Liver (tissue), 9 donors: ENCODE results near the gene MTARC2. TPM values are rescaled to one million over a fixed set of nuclear protein-coding genes. Genes with fewer than 3 reads are reported as not detected.

Experiments
- DNase-seq: peaks from one replicate; pipeline ENCODE4 v3.0.0-alpha.2; 2017; ENCODE audit warnings: low spot score
- H3K27ac ChIP-seq, 2 donors: one replicate each; pipeline ENCODE4 v1.7.0; 2013; ENCODE audit warnings: inconsistent platforms in 2 of 2, low read length in 2 of 2, control low read depth in 1 of 2, low read depth in 1 of 2, mild to moderate bottlenecking in 1 of 2
- H3K27me3 ChIP-seq, 4 donors: one replicate each; pipeline versions ENCODE4 v1.6.1 to v1.7.0; 2013; ENCODE audit warnings: low read length in 3 of 4, inconsistent platforms in 1 of 4, mild to moderate bottlenecking in 1 of 4, moderate library complexity in 1 of 4; ENCODE audit not compliant: control insufficient read depth in 4 of 4, insufficient read depth in 4 of 4
- H3K36me3 ChIP-seq, 4 donors: one replicate each; pipeline versions ENCODE4 v1.6.1 to v1.7.0; 2013; ENCODE audit warnings: low read length in 3 of 4, mild to moderate bottlenecking in 3 of 4, low read depth in 1 of 4, moderate library complexity in 1 of 4; ENCODE audit not compliant: control insufficient read depth in 4 of 4, insufficient read depth in 3 of 4
- H3K4me1 ChIP-seq, 4 donors: one replicate each; pipeline versions ENCODE4 v1.6.1 to v1.7.0; 2013; ENCODE audit warnings: low read length in 3 of 4, mild to moderate bottlenecking in 3 of 4, moderate library complexity in 1 of 4; ENCODE audit not compliant: control insufficient read depth in 4 of 4, insufficient read depth in 4 of 4
- H3K4me3 ChIP-seq, 3 donors: one replicate each; pipeline versions ENCODE4 v1.6.1 to v1.7.0; 2013; ENCODE audit warnings: low read length in 3 of 3, control low read depth in 1 of 3, low read depth in 1 of 3, mild to moderate bottlenecking in 1 of 3
- H3K9ac ChIP-seq, 2 donors: one replicate each; pipeline ENCODE4 v1.7.0; 2013; ENCODE audit warnings: low read length in 2 of 2, mild to moderate bottlenecking in 2 of 2, moderate library complexity in 2 of 2, control low read depth in 1 of 2, low read depth in 1 of 2
- H3K9me3 ChIP-seq, 4 donors: one replicate each; pipeline versions ENCODE4 v1.6.1 to v1.7.0; 2013; ENCODE audit warnings: low read length in 3 of 4; ENCODE audit not compliant: control insufficient read depth in 4 of 4
- ATF3 ChIP-seq: IDR thresholded peaks from 2 replicates; pipeline ENCODE4 v1.6.1; 2016; ENCODE audit warnings: antibody characterized with exemption
- EGR1 ChIP-seq, 2 donors: IDR thresholded peaks; 2 replicates each; pipeline ENCODE4 v1.6.1; 2016 to 2018; ENCODE audit warnings: antibody characterized with exemption in 2 of 2, low read depth in 2 of 2
- GABPA ChIP-seq, 2 donors: IDR thresholded peaks in 1 of 2; conservative IDR thresholded peaks in 1 of 2; 2 replicates each; pipeline ENCODE4 v1.6.1; 2016; ENCODE audit warnings: antibody characterized with exemption in 2 of 2, mild to moderate bottlenecking in 1 of 2, moderate library complexity in 1 of 2
- HNF4A ChIP-seq, 2 donors: conservative IDR thresholded peaks; 2 replicates each; pipeline ENCODE4 v1.6.1; 2016; ENCODE audit warnings: antibody characterized with exemption in 2 of 2, mild to moderate bottlenecking in 2 of 2
- NR2F2 ChIP-seq: IDR thresholded peaks from 2 replicates; pipeline ENCODE4 v1.6.1; 2016; ENCODE audit warnings: antibody characterized with exemption
- REST ChIP-seq: IDR thresholded peaks from 2 replicates; pipeline ENCODE4 v1.6.1; 2016; ENCODE audit warnings: antibody characterized with exemption, mild to moderate bottlenecking
- RXRA ChIP-seq, 2 donors: IDR thresholded peaks; 2 replicates each; pipeline ENCODE4 v1.6.1; 2017 to 2018; ENCODE audit warnings: antibody characterized with exemption in 2 of 2, mild to moderate bottlenecking in 1 of 2
- SP1 ChIP-seq: IDR thresholded peaks from 2 replicates; pipeline ENCODE4 v1.6.1; 2018; ENCODE audit warnings: antibody characterized with exemption, mild to moderate bottlenecking
- YY1 ChIP-seq: IDR thresholded peaks from 2 replicates; pipeline ENCODE4 v1.6.1; 2016; ENCODE audit warnings: antibody characterized with exemption, mild to moderate bottlenecking
- WGBS: extraction: QIAGEN DNeasy Blood & Tissue Kit; methylation state at CpG from one replicate; pipeline ENCODE4 v1.1.7; 2013; 5-methylcytosine and 5-hydroxymethylcytosine counted together
- polyA plus RNA-seq, 2 donors: library from polyadenylated mRNA; stranded (reverse) in 1 of 2; unstranded in 1 of 2; fragments of 200-250 nt in 1 of 2; fragments of >200 nt in 1 of 2; fragmentation: Nextera tagmentation in 1 of 2; extraction: Ambion mirVana in 1 of 2; gene quantifications; one replicate each; pipeline versions ENCODE4 v1.2.1 to v1.2.3, GENCODE V29; 2013 to 2015
- total RNA-seq, 2 donors: library from RNA; depleted of rRNA; stranded (reverse); fragments of >200 nt; gene quantifications; one replicate each; pipeline ENCODE4 v1.2.3, GENCODE V29; 2014
- donor health status: healthy.
- donor health status: healthy.
- donor health status: healthy.
- donor health status: healthy.
- donor health status: healthy.

The MTARC2 gene
- total and polyA plus RNA-seq, 4 donors: 24.9 to 96.1 (median 71.4) TPM

- TF ChIP-seq GABPA (IDR thresholded peaks at IDR 0.05 in 1 of 2, conservative IDR thresholded peaks at IDR 0.05 in 1 of 2): no peak
Observed at GRCh38 chr1:220783453-220783852, 35.3 kb downstream of the MTARC2 start (continued).

- TF ChIP-seq RXRA (IDR thresholded peaks at IDR 0.05): no peak
- no peak for TF ChIP-seq REST
- no peak for TF ChIP-seq EGR1 (IDR thresholded peaks at IDR 0.05; ENCODE audit: low read depth in 2 of 2)
- no peak for TF ChIP-seq SP1
- Histone ChIP-seq H3K27ac (peak overlapping the region in 1 of 2 donors; percentile 23), H3K4me3 (no peak overlapping the region)
Observed at GRCh38 chr1:220784751-220785150, 36.6 kb downstream of the MTARC2 start.

GRCh38 chr1:220785166-220786056 is 37.3 kb downstream of the MTARC2 start:
- no peak for DNase-seq
- peak overlapping the region; percentile 88 to 89 for H3K27ac ChIP-seq
- no peak overlapping the region for H3K9ac ChIP-seq
- H3K4me3 ChIP-seq: no peak overlapping the region
- H3K9me3 ChIP-seq: no peaks in the 10 kb centered on the region
- TF ChIP-seq YY1 (no peak), HNF4A (conservative IDR thresholded peaks at IDR 0.05) (peak in 1 of 2 donors; percentile 2)
- WGBS: 62% methylated on average over 11 of the region's 11 CpGs
- no peaks in the 10 kb centered on the region for H3K27me3 ChIP-seq
- peaks cover 4 to 27% (median 13%) of the 10 kb centered on the region in 4 donors for H3K36me3 ChIP-seq
- H3K4me1 ChIP-seq: peaks cover 6 to 72% (median 59%) of the 10 kb centered on the region in 4 donors

More at GRCh38 chr1:220784751-220785150, 36.6 kb downstream of the MTARC2 start:
- Histone ChIP-seq H3K4me1 (peaks cover 3 to 66% (median 55%) of the 10 kb centered on the region in 4 donors), H3K36me3 (peaks cover 6 to 33% (median 15%) of the 10 kb centered on the region in 4 donors), H3K9me3 (no peaks in the 10 kb centered on the region), H3K27me3 (no peaks in the 10 kb centered on the region), H3K9ac (no peak overlapping the region)
- 90% methylated on average over 4 of the region's 4 CpGs for WGBS
- no peak for DNase-seq

GRCh38 chr1:220786057-220786336 is 37.9 kb downstream of the MTARC2 start:
- peaks cover 10 to 78% (median 65%) of the 10 kb centered on the region in 4 donors for H3K4me1 ChIP-seq
- H3K9me3 ChIP-seq: no peaks in the 10 kb centered on the region
- no peak overlapping the region for H3K9ac ChIP-seq
- H3K36me3 ChIP-seq: peaks cover 4 to 27% (median 13%) of the 10 kb centered on the region in 4 donors
- no peak for TF ChIP-seq YY1
- TF ChIP-seq ATF3: no peak
- no peak for TF ChIP-seq NR2F2
- TF ChIP-seq RXRA (IDR thresholded peaks at IDR 0.05): no peak
- TF ChIP-seq EGR1 (IDR thresholded peaks at IDR 0.05; ENCODE audit: low read depth in 2 of 2): no peak
- TF ChIP-seq GABPA (IDR thresholded peaks at IDR 0.05 in 1 of 2, conservative IDR thresholded peaks at IDR 0.05 in 1 of 2): peak; percentile 19 to 54
- no peak for DNase-seq
- no peaks in the 10 kb centered on the region for H3K27me3 ChIP-seq
- peak overlapping the region; percentile 14 to 70 (median 62) for H3K4me3 ChIP-seq
- 12% methylated on average over 13 of the region's 13 CpGs for WGBS
- peak overlapping the region; percentile 88 to 89 for H3K27ac ChIP-seq
